GM19193 (cell line): ENCODE results near the gene HAP1.

Source experiments
- POLR2A ChIP-seq: IDR thresholded peaks from 4 replicates; pipeline ENCODE4 v1.6.1; 2011; ENCODE audit not compliant: insufficient read depth, insufficient read length; ENCODE audit errors: extremely low read depth

Gene HAP1

DNA sequence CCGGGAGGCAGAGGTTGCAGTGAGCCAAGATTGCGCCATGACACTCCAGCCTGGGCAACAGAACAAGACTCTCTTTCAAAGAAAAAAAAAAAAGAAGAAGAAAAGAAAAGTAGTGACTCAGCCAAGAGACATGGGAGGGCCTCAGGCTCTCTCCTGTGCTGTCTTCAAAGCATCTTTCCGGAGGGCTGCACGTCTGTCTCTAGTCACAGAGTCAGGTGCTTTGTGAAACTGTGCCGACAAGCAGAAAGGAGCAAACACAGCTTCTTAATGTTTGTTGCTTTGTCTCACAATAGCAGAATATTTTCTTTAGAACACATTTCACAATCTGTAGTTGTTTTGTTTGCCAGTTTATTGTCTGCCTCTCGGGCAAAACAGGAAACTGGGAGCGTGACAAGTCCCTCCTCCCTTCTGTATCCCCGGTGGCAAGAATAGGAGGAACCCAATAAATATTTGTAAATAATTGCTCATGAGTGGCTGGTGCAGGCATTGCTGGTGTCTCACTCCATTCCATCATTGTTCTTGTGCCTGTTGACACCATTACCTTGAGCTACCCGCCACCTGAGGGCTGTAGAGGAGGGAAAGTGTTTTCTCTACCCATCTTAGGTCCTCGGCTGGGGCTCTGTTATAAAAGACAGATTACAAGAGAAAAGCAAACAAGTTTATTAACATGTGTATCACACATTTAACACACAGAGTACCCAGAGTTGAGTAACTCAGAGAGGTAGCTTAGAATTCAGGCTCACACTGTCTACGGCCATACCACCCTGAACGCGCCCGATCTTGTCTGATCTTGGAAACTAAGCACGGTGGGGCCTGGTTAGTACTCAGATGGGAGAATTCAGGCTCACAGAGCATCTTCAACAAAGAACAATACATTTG is 16.8 kb downstream of the HAP1 start:
- no peak for TF ChIP-seq POLR2A

- no peak for TF ChIP-seq POLR2A
Observed at GRCh38 chr17:41711669-41712400, 22.6 kb downstream of the HAP1 start, which contains the start of gene GAST. Gene GAST (plus strand): TSS chr17:41712331. CDS start chr17:41715437, 3,106 bp downstream.

GRCh38 chr17:41710472-41711090 is 23.9 kb downstream of the HAP1 start:
- TF ChIP-seq POLR2A, result no peak

GRCh38 chr17:41707803-41708669 is 26.4 kb downstream of the HAP1 start:
- no peak for TF ChIP-seq POLR2A

- no peak for TF ChIP-seq POLR2A
Observed at GRCh38 chr17:41705271-41705991, 29.0 kb downstream of the HAP1 start.

- no peak for TF ChIP-seq POLR2A
Observed at GRCh38 chr17:41702712-41703111, 31.7 kb downstream of the HAP1 start.

DNA sequence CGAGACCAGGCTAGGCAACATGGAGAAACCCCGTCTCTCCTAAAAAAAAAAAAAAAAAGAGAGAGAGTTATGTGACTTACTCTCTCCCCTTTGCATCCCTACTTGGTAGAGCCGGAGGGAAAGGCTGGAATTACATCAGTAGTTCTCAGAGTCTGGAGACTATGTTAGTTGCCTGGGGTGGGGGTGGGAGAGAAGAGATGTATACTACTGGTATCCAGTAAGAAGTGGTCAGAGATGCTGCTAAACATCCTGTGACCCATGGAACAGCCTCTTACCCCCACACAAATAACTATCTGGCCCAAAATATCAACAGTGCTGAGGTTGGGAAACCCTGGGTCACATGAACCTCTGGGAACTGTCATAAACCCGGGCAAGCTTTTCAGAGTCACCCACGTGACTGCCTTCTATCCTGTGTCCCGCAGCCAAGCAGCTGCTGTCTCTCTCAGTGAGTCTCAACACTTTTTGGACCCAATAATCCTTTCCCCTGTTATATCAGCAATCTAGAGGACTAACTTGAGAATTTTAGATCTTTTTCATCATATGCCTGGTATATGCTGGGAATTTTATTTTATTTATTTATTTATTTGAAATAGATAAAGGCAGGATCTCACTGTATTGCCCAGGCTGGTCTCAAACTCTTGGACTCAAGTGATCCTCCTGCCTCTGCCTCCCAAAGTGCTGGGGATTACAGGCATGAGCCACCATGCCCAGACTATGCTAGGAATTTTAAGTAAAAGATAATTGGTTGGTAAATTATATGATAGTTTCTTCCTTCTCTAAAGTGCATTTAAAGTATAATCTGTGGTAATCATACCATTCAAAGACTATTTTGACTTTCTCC is 37.1 kb downstream of the HAP1 start:
- TF ChIP-seq POLR2A, result no peak

- TF ChIP-seq POLR2A, result no peak
Observed at GRCh38 chr17:41695954-41696757, 38.3 kb downstream of the HAP1 start.

DNA sequence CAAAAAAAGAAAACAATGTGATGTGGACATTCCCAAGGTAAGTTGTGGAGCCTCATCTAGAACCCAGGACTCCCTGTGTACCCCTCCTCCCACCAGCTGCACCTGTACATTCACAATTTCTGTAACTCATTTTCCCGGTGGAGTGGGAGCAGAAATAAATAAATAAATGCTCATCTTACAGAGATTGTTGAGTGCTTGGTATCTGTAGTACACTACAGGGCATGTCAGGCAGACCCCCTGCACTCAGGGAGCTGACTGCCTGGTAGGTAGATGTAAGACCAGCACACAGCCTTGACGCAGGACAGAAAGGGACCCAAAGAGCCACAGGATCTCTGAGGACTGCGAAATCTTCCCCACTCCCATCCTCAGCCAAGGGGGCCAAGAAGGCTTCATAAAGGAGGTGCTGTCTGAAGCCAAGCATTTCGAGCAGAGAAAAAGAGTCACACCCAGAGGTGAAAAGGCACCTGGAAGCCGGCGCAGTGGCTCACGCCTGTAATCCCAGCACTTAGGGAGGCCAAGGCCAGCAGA is 39.2 kb downstream of the HAP1 start:
- TF ChIP-seq POLR2A, result no peak

- TF ChIP-seq POLR2A, result peak; percentile 47
Observed at GRCh38 chr17:41692722-41693521, 41.5 kb downstream of the HAP1 start.
